Umbilical cord (tissue), 2 donors: ENCODE data around the gene PCBP3. TPM values are rescaled to one million over a fixed set of nuclear protein-coding genes. Genes with fewer than 3 reads are reported as not detected.

ENCODE experiments used
- DNase-seq: peaks from one replicate; pipeline ENCODE4 v3.0.0-alpha.2; 2015; ENCODE audit warnings: low spot score
- total RNA-seq: library from RNA; depleted of rRNA; stranded (reverse); fragments of >200 nt; gene quantifications from one replicate; pipeline ENCODE4 v1.2.3, GENCODE V29; 2014; ENCODE audit warnings: low replicate concordance; ENCODE audit not compliant: insufficient read depth

PCBP3 gene
- total RNA-seq, 1 donor from 2014 or later: 4.8 TPM

- DNase-seq: no peak
These were observed 217.1 kb downstream of the PCBP3 start for GRCh38 chr21:45860493-45861155.

GRCh38 chr21:45861156-45861870 lies 217.8 kb downstream of the PCBP3 start:
- DNase-seq: no peak

GRCh38 chr21:45862543-45863207 lies 219.2 kb downstream of the PCBP3 start:
- no peak for DNase-seq

GRCh38 chr21:45863267-45863666 lies 219.7 kb downstream of the PCBP3 start:
- no peak for DNase-seq

GRCh38 chr21:45863751-45864150 lies 220.2 kb downstream of the PCBP3 start:
- DNase-seq: no peak

GRCh38 chr21:45864436-45864835 lies 220.9 kb downstream of the PCBP3 start:
- no peak for DNase-seq

- DNase-seq: no peak
These were observed 221.7 kb downstream of the PCBP3 start for GRCh38 chr21:45865106-45865835.

- no peak for DNase-seq
These were observed 223.0 kb downstream of the PCBP3 start for GRCh38 chr21:45866551-45866950.

GRCh38 chr21:45867041-45867666 lies 223.6 kb downstream of the PCBP3 start:
- no peak for DNase-seq

GRCh38 chr21:45867671-45868081 lies 224.2 kb downstream of the PCBP3 start:
- no peak for DNase-seq

GRCh38 chr21:45868086-45868485 lies 224.6 kb downstream of the PCBP3 start:
- no peak for DNase-seq

GRCh38 chr21:45868488-45868887 lies 225.0 kb downstream of the PCBP3 start:
- DNase-seq: no peak

- DNase-seq: peak; percentile 69
These were observed 225.8 kb downstream of the PCBP3 start for GRCh38 chr21:45869121-45870007.

GRCh38 chr21:45870421-45870820 lies 226.9 kb downstream of the PCBP3 start:
- DNase-seq: no peak

- DNase-seq: no peak
These were observed 227.5 kb downstream of the PCBP3 start for GRCh38 chr21:45870851-45871615.

- DNase-seq: no peak
These were observed 228.2 kb downstream of the PCBP3 start for GRCh38 chr21:45871616-45872236.

GRCh38 chr21:45872471-45872870 lies 228.9 kb downstream of the PCBP3 start:
- DNase-seq: no peak

- no peak for DNase-seq
These were observed 229.4 kb downstream of the PCBP3 start for GRCh38 chr21:45872902-45873301.

GRCh38 chr21:45873418-45873817 lies 229.9 kb downstream of the PCBP3 start:
- no peak for DNase-seq
